HL-60 (cell line): ENCODE measurements around the gene NDUFAF8.

ENCODE experiments used
- DNase-seq, 2 experiments: peaks; one replicate each; pipeline ENCODE4 v3.0.0-alpha.2; 2010 to 2020; ENCODE audit warnings: low read depth in 1 of 2, low spot score in 1 of 2
- H3K27ac ChIP-seq: fragments of 250-450 bp; sonication (Bioruptor Pico); replicated peaks from 2 replicates; pipeline ENCODE4 v1.5.1; 2020; ENCODE audit warnings: mild to moderate bottlenecking, moderate library complexity
- H3K27me3 ChIP-seq: fragments of 250-450 bp; sonication (Bioruptor Pico); 2 replicates; pipeline ENCODE4 v1.5.1; 2021; ENCODE audit warnings: mild to moderate bottlenecking, moderate library complexity; ENCODE audit not compliant: insufficient read depth, poor library complexity, severe bottlenecking
- H3K4me3 ChIP-seq: replicated peaks from 2 replicates; pipeline ENCODE4 v1.5.1; 2011; ENCODE audit warnings: mild to moderate bottlenecking, control low read depth, low read length; ENCODE audit not compliant: insufficient read depth
- GABPA ChIP-seq: IDR thresholded peaks from 2 replicates; pipeline ENCODE4 v1.6.1; 2012; ENCODE audit warnings: low read depth
- POLR2AphosphoS5 ChIP-seq: IDR thresholded peaks from 2 replicates; pipeline ENCODE4 v1.6.1; 2012; ENCODE audit warnings: low read depth
- SPI1 ChIP-seq: IDR thresholded peaks from 2 replicates; pipeline ENCODE4 v1.6.1; 2012; ENCODE audit warnings: low read depth, mild to moderate bottlenecking, borderline replicate concordance
- TF ChIP-seq, protein P1 (sequence below): IDR thresholded peaks from one replicate; pipeline ENCODE4 v1.5.1; 2011; ENCODE audit warnings: low read length, control low read depth, inconsistent platforms; ENCODE audit not compliant: insufficient read depth
- TF ChIP-seq, protein P2 (sequence below): IDR thresholded peaks from 2 replicates; pipeline ENCODE4 v1.6.1; 2012; ENCODE audit warnings: low read depth; ENCODE audit not compliant: insufficient replicate concordance

Gene NDUFAF8

DNA sequence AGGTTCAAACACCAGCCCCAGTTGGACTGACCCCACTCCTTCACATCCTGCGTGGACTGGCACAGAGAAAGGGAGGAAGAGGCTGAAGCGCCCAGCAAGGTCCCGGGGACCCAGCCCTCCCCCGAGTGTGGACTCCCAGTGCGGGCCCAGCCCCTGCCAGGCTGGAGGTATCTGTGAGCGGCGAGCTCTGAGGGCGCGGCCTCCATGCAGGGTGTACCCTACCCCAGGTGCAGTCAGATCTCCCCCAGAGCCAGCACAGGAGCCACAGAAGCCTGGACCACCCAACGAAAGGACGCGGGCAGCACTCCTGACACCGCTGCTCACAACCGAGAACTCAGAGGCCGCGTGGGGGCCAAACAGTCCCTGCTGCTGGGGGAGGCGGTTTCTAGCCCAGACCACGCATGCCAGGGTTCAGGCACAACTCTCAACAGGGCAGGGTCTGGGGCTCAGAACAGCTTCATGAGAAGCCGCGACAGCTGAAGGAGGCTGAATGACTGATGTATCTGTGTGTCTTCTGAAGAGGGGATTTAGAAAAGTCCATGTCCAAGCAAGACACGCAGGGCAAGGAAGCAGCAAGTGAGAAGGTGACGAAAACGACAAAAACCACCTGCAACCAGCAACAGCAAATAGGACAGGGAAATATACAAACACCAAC, 47.5 kb downstream of the NDUFAF8 start:
- no peak overlapping the region for H3K4me3 ChIP-seq
- TF ChIP-seq, protein P1, sequence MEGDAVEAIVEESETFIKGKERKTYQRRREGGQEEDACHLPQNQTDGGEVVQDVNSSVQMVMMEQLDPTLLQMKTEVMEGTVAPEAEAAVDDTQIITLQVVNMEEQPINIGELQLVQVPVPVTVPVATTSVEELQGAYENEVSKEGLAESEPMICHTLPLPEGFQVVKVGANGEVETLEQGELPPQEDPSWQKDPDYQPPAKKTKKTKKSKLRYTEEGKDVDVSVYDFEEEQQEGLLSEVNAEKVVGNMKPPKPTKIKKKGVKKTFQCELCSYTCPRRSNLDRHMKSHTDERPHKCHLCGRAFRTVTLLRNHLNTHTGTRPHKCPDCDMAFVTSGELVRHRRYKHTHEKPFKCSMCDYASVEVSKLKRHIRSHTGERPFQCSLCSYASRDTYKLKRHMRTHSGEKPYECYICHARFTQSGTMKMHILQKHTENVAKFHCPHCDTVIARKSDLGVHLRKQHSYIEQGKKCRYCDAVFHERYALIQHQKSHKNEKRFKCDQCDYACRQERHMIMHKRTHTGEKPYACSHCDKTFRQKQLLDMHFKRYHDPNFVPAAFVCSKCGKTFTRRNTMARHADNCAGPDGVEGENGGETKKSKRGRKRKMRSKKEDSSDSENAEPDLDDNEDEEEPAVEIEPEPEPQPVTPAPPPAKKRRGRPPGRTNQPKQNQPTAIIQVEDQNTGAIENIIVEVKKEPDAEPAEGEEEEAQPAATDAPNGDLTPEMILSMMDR: no peak
- TF ChIP-seq SPI1 (no peak), POLR2AphosphoS5 (no peak), GABPA (no peak)
- TF ChIP-seq, protein P2, sequence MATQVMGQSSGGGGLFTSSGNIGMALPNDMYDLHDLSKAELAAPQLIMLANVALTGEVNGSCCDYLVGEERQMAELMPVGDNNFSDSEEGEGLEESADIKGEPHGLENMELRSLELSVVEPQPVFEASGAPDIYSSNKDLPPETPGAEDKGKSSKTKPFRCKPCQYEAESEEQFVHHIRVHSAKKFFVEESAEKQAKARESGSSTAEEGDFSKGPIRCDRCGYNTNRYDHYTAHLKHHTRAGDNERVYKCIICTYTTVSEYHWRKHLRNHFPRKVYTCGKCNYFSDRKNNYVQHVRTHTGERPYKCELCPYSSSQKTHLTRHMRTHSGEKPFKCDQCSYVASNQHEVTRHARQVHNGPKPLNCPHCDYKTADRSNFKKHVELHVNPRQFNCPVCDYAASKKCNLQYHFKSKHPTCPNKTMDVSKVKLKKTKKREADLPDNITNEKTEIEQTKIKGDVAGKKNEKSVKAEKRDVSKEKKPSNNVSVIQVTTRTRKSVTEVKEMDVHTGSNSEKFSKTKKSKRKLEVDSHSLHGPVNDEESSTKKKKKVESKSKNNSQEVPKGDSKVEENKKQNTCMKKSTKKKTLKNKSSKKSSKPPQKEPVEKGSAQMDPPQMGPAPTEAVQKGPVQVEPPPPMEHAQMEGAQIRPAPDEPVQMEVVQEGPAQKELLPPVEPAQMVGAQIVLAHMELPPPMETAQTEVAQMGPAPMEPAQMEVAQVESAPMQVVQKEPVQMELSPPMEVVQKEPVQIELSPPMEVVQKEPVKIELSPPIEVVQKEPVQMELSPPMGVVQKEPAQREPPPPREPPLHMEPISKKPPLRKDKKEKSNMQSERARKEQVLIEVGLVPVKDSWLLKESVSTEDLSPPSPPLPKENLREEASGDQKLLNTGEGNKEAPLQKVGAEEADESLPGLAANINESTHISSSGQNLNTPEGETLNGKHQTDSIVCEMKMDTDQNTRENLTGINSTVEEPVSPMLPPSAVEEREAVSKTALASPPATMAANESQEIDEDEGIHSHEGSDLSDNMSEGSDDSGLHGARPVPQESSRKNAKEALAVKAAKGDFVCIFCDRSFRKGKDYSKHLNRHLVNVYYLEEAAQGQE: no peak
- no peaks in the 10 kb centered on the region for H3K27me3 ChIP-seq
- no peak for DNase-seq
- peak overlapping the region; percentile 80 for H3K27ac ChIP-seq

DNA sequence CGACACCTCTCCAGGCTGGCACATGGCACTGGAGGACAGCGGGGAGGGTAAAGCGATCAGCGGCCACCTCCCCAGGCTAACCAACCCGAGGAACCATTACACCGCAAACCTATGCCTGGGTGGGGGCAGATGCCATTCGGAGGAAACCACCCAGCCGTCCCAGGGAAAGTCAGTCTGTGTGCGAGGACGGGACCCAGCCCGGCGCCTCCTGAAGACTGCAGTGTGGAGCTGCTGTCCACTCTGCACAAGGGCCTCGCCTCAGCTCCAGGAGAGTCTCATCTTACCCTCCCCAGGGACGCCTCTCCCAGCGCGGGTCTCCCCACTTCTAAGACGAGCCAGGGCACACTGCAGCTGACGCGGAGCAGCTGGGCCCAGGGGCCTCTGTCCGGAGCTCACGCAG, 48.0 kb downstream of the NDUFAF8 start:
- no peaks in the 10 kb centered on the region for H3K27me3 ChIP-seq
- DNase-seq: no peak
- TF ChIP-seq, protein P1: no peak
- no peak for TF ChIP-seq POLR2AphosphoS5
- TF ChIP-seq, protein P2: no peak
- no peak for TF ChIP-seq GABPA
- H3K4me3 ChIP-seq: no peak overlapping the region
- H3K27ac ChIP-seq: peak overlapping the region; percentile 80

DNA sequence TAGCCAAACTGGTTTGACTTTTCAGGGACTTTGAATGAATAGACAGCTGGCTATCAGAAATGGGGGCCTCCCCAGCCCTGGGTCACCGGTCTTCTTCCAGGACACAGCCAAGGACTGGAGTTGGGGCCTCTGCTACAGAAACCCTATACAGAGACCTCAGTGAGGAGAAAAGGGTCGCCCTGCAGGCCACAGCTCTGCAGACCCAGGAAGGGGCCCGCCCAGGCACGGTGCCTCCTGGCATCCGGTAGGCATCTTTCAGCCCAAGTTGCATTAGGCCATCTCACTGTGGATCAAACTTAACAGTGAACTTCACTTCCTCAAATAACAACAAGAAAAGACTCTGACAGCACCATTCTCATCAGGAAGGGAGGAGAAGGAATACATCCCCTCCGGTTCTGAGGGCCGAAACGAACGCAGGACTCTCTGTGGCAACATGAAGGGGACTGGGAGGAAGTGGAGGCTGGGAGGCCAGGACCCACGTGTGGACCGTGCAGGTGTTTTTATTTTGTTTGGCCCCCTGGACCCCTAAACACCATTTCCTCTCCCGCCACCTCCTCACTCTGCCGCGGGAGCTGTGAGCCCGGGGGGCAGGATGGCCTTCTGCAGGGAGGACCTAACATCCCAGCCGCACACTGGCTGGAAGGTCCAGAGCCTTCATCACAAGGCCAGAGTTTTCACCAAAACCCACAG, 48.8 kb downstream of the NDUFAF8 start:
- Histone ChIP-seq H3K27me3 (no peaks in the 10 kb centered on the region), H3K4me3 (no peak overlapping the region), H3K27ac (peak overlapping the region; percentile 80)
- TF ChIP-seq POLR2AphosphoS5 (no peak), SPI1 (peak; percentile 94), GABPA (no peak)
- TF ChIP-seq, protein P1: no peak
- TF ChIP-seq, protein P2: no peak
- DNase-seq: peak in 1 of 2 experiments; percentile 52
